Lower lobe of right lung (tissue), 2 donors: ENCODE data around the gene RFNG. TPM values are rescaled to one million over a fixed set of nuclear protein-coding genes. Genes with fewer than 3 reads are reported as not detected.

Source experiments
- ATAC-seq, 2 donors: fragments of 200-7000 bp; cut with Tn5 transposase; one replicate each; pipeline ENCODE4 v1.9.1; 2020 to 2022; ENCODE audit warnings: mild to moderate bottlenecking in 2 of 2, moderate library complexity in 2 of 2
- DNase-seq: peaks from one replicate; pipeline ENCODE4 v3.0.0-alpha.2; 2020
- H3K27ac ChIP-seq: fragments of 200-600 bp; one replicate; pipeline ENCODE4 v1.8.0; 2022
- H3K27me3 ChIP-seq: fragments of 200-600 bp; one replicate; pipeline ENCODE4 v1.8.0; 2022; ENCODE audit warnings: low read depth
- H3K36me3 ChIP-seq: fragments of 200-600 bp; one replicate; pipeline ENCODE4 v1.8.0; 2022; ENCODE audit warnings: mild to moderate bottlenecking
- H3K4me1 ChIP-seq: fragments of 200-600 bp; one replicate; pipeline ENCODE4 v1.8.0; 2022
- H3K4me3 ChIP-seq: fragments of 200-600 bp; one replicate; pipeline ENCODE4 v1.8.0; 2022; ENCODE audit warnings: mild to moderate bottlenecking
- H3K9me3 ChIP-seq: fragments of 200-600 bp; one replicate; pipeline ENCODE4 v1.8.0; 2022
- intact Hi-C: fragments of 100-400 bp; cut with DNase I; formaldehyde crosslinking; loops from one replicate; pipeline ENCODE4 v1.11.0; 2022
- total RNA-seq: library from RNA; stranded (reverse); fragmentation: NEBNext Ultra II Directional; extraction: Animal tissue kit (Norgen Biotek cat#: 25700); gene quantifications from one replicate; pipeline ENCODE4 v1.2.1, GENCODE V29; 2021
- TF ChIP-seq, protein P1 (sequence below): fragments of 200-600 bp; IDR thresholded peaks from one replicate; pipeline ENCODE4 v1.8.0; 2022; ENCODE audit warnings: antibody characterized with exemption, mild to moderate bottlenecking
- donor health status: DM: no; HTN: yes; CAD: no; lungs with severe emphysema.

Gene RFNG
- total RNA-seq, 1 donor from 2014 or later = 35.1 TPM

DNA sequence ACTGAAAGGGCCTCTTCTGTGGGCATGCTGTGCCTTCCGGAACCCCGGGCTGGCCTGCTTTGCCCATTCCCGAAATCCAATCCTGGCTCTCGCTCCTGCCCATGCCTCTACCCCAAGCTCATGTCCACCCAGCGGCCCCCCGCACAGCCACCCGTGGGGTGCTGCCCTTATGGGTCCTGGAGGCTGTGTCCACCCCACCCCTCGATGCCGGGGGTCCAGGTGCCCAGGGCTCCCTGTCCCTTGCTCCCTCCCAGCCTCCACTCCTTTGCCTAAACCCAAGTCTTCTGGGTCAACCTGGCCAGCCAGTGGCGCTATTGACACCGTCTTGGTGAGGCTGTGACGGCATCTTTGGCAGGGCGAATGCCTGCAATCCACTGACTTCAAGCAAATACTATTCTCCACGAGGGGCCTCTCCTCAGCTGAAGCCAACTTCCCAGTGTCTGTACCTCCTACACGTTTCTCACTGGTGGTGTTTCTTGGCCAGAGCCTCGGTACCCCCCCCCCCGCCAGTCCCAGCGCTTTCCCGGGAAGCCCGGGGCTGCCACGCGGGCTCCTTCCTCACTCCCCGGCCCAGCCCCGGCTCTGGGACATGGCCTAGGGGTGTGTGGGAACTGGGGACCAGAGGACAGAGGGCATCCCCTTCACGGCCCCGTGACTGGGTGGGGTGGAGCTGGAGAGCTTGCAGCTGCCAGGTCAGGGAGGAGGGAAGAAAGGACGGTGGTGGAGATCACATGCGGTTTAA, 26.2 kb upstream of the RFNG start:
- peaks cover 44% of the 10 kb centered on the region for H3K36me3 ChIP-seq
- DNase-seq (no peak), ATAC-seq (no peak)
- no peaks in the 10 kb centered on the region for H3K4me1 ChIP-seq
- H3K9me3 ChIP-seq = no peaks in the 10 kb centered on the region
- H3K4me3 ChIP-seq = no peak overlapping the region
- no peaks in the 10 kb centered on the region for H3K27me3 ChIP-seq
- TF ChIP-seq, protein P1, sequence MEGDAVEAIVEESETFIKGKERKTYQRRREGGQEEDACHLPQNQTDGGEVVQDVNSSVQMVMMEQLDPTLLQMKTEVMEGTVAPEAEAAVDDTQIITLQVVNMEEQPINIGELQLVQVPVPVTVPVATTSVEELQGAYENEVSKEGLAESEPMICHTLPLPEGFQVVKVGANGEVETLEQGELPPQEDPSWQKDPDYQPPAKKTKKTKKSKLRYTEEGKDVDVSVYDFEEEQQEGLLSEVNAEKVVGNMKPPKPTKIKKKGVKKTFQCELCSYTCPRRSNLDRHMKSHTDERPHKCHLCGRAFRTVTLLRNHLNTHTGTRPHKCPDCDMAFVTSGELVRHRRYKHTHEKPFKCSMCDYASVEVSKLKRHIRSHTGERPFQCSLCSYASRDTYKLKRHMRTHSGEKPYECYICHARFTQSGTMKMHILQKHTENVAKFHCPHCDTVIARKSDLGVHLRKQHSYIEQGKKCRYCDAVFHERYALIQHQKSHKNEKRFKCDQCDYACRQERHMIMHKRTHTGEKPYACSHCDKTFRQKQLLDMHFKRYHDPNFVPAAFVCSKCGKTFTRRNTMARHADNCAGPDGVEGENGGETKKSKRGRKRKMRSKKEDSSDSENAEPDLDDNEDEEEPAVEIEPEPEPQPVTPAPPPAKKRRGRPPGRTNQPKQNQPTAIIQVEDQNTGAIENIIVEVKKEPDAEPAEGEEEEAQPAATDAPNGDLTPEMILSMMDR = no peak
- intact Hi-C loops = no loop called here
- no peak overlapping the region for H3K27ac ChIP-seq

DNA sequence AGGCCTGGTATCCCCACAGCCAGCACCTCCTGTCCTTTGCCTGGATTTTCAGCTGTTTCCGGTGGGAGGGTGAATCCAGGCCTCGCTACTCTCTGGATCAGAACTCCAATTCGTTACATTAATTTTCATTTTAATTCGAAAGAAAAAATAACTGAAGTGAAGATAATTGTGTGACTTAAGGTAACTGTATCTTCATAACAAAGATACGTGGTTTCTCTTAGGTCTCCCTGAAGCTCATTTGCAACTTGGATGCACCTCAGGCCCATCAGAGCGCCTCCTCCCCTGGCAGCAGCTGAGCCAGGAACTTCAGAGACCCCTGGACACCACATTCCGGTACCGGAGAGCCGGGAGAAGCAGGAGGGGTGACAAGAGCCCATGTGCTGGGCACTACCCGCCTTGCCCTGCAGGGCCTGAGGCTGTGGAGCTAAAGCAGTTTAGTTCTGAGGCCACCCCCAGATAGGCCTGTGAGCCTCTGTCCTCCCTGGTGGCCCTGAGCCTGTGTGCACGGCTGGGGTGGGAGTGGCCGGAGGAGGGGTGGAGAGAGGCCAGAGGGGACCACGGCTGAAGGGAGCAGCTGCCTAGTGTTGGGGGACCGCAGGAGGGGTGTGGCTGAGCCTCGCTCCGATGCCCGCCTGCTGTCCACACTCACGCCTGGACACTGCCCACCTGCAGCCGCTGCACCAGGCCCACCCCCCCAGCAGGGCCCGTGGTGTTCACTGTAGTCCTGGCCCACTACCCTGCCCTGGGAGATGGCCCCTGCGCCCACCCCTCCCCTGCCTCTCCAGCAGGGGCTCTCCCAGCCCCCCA, 25.4 kb upstream of the RFNG start:
- DNase-seq (no peak), ATAC-seq (peak in 1 of 2 donors; percentile 2)
- Histone ChIP-seq H3K4me3 (no peak overlapping the region), H3K4me1 (no peaks in the 10 kb centered on the region), H3K9me3 (no peaks in the 10 kb centered on the region), H3K27me3 (no peaks in the 10 kb centered on the region), H3K27ac (no peak overlapping the region), H3K36me3 (peaks cover 36% of the 10 kb centered on the region)
- TF ChIP-seq, protein P1 = no peak
- intact Hi-C loops = no loop called here

DNA sequence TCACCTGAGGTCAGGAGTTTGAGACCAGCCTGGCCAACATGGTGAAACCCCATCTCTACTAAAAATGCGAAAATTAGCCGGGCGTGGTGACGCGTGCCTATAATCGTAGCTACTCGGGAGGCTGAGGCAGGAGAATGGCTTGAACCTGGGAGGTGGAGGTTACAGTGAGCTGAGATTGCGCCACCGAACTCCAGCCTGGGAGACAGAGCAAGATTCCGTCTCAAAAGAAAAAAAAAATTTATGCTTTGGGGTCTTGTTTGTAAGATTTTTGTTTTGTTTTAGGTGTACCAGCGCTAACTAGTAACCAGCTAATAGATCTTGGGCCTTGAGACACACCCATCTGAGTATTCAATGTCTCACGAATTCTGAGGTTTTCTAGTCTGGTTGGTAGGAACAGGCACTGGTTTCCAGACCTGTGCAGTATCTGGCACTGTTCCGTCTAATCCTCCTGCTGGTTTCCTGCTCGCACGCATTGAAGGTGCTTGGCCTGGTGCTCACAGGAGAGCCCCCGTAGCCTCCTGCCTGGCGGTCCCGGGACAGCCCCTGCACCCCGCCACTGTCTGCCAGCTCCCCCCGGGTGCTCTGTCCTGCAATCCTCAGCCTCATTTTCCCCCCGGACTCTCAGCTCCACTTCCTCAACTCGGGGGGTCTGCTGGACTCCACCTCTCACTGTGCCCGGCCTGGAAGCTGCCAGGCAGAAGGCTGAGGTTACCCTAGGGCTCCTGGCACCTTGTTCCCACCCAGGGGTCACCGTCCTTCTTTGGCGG, 24.6 kb upstream of the RFNG start:
- intact Hi-C loops = no loop called here
- DNase-seq (no peak), ATAC-seq (no peak)
- peaks cover 28% of the 10 kb centered on the region for H3K36me3 ChIP-seq
- no peak overlapping the region for H3K4me3 ChIP-seq
- TF ChIP-seq, protein P1 = no peak
- H3K27me3 ChIP-seq = no peaks in the 10 kb centered on the region
- no peaks in the 10 kb centered on the region for H3K9me3 ChIP-seq
- H3K4me1 ChIP-seq = no peaks in the 10 kb centered on the region
- no peak overlapping the region for H3K27ac ChIP-seq

DNA sequence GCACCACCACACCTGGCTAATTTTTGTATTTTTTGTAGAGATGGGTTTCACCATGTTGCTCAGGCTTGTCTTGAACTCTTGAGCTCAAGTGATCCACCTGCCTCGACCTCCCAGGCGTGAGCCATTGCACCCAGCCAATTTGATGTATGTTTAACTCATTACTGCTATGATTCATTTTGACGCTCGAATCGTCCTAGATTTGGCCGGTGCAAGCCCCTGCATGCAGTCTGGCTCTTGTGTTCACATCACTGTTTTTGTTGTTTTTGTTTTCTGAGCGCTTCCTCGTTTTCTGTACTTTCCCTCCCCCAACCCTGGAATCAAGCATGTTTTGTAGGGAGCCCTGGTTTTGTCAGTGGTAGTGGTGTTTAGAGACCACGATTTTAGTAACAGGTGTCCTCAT, 21.8 kb upstream of the RFNG start:
- peaks cover under 1% of the 10 kb centered on the region for H3K36me3 ChIP-seq
- H3K27ac ChIP-seq = no peak overlapping the region
- DNase-seq (no peak), ATAC-seq (no peak)
- TF ChIP-seq, protein P1 = no peak
- H3K4me1 ChIP-seq = no peaks in the 10 kb centered on the region
- no peaks in the 10 kb centered on the region for H3K27me3 ChIP-seq
- H3K4me3 ChIP-seq = no peak overlapping the region
- H3K9me3 ChIP-seq = no peaks in the 10 kb centered on the region
- intact Hi-C loops = no loop called here

DNA sequence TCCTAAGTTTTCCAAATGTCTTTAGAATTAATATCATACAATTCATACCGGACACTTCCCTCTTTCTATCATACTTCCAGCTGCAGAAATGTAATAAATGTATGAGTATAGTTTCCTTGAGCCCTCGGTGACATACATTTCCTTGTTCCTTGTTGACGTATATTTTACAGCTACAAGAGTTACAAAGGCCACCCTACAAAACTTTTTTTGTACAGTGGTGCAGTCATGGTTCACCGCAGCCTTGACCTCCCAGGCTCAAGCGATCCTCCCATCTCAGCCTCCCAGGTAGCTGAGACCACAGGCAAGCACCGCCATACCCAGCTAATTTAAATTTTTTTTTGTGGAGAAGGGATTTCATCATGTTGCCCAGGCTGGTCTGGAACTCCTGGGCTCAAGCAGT, 21.2 kb upstream of the RFNG start:
- intact Hi-C loops = no loop called here

More for the DNA sequence above, 21.2 kb upstream of the RFNG start:
- ATAC-seq (no peak), DNase-seq (no peak)
- Histone ChIP-seq H3K4me1 (no peaks in the 10 kb centered on the region), H3K9me3 (no peaks in the 10 kb centered on the region), H3K36me3 (no peaks in the 10 kb centered on the region), H3K27me3 (no peaks in the 10 kb centered on the region), H3K27ac (no peak overlapping the region), H3K4me3 (no peak overlapping the region)
- TF ChIP-seq, protein P1 = no peak
